GM12878 (cell line): ENCODE measurements around the gene TPRA1. TPM values are rescaled to one million over a fixed set of nuclear protein-coding genes. Genes with fewer than 3 reads are reported as not detected.
A peak's percentile ranks its signal among the peaks of the same experiment; 100 is the strongest.

Experiments used
- ATAC-seq: fragments of 200-7000 bp; cut with Tn5 transposase; 3 replicates; pipeline ENCODE4 v1.9.1; 2020; ENCODE audit warnings: mild to moderate bottlenecking, moderate library complexity
- Bru-seq: library from RNA; stranded (reverse); fragments of 400-500 nt; gene quantifications from one replicate; lab custom pipeline; 2021; lab: Mats Ljungman, UMichigan
- BruChase-seq, 2 experiments: library from RNA; stranded (reverse); fragments of 400-500 nt; gene quantifications; one replicate each; lab custom pipeline; 2021; lab: Mats Ljungman, UMichigan
- BruUV-seq: library from RNA; stranded (reverse); fragments of 400-500 nt; replicated peaks from 2 replicates; lab custom pipeline; 2021; lab: Mats Ljungman, UMichigan
- CTCF ChIA-PET: fragments of 300-600 bp; sonication (Branson Sonifier 250); formaldehyde crosslinking; extraction: SDS; loops from one replicate; lab custom pipeline; 2021; ENCODE audit warnings: inconsistent platforms; lab: Yijun Ruan, JAX
- POLR2A ChIA-PET: fragments of 350-600 bp; formaldehyde crosslinking; extraction: SDS; loops from one replicate; lab custom pipeline; 2021; ENCODE audit warnings: inconsistent platforms; lab: Charles Lee
- RAD21 ChIA-PET: fragments of 300-600 bp; sonication (Branson Sonifier 250); formaldehyde crosslinking; loops from one replicate; lab custom pipeline; 2023; ENCODE audit warnings: antibody characterized with exemption; ENCODE audit not compliant: unreplicated experiment; lab: Charles Lee
- SMC1A ChIA-PET: fragments of 300-600 bp; sonication (Branson Sonifier 250); formaldehyde crosslinking; loops from one replicate; lab custom pipeline; 2023; ENCODE audit not compliant: unreplicated experiment, uncharacterized antibody; lab: Charles Lee
- DNase-seq: peaks from one replicate; pipeline ENCODE4 v3.0.0-alpha.2; 2011; ENCODE audit warnings: low read depth, low spot score
- FAIRE-seq: peaks from 3 replicates; lab custom pipeline; 2011; peaks lifted over from hg19 to GRCh38; lab: Jason Lieb, UNC
- H2AFZ ChIP-seq: 2 replicates; pipeline ENCODE4 v1.6.0; 2011; ENCODE audit warnings: low read depth, low read length, control low read depth; ENCODE audit not compliant: control insufficient read depth
- H3K27ac ChIP-seq: 2 replicates; pipeline ENCODE4 v1.5.1; 2011; ENCODE audit warnings: control low read depth; ENCODE audit not compliant: control insufficient read depth, insufficient read depth
- H3K27me3 ChIP-seq, 2 experiments: replicated peaks in 1 of 2; 2 replicates each; pipeline versions ENCODE4 v1.6.0 to v1.6.1; 2011; ENCODE audit warnings: low read length in 1 of 2; ENCODE audit not compliant: control insufficient read depth in 2 of 2, insufficient read depth in 2 of 2
- H3K36me3 ChIP-seq, 2 experiments: 2 replicates each; pipeline ENCODE4 v1.5.1; 2011; ENCODE audit warnings: low read length in 1 of 2; ENCODE audit not compliant: control insufficient read depth in 2 of 2, insufficient read depth in 2 of 2
- H3K4me1 ChIP-seq: 2 replicates; pipeline ENCODE4 v1.6.1; 2011; ENCODE audit warnings: mild to moderate bottlenecking, low read length, moderate library complexity, mixed read lengths; ENCODE audit not compliant: control insufficient read depth, insufficient read depth
- H3K4me2 ChIP-seq: 2 replicates; pipeline ENCODE4 v1.6.0; 2011; ENCODE audit warnings: control low read depth; ENCODE audit not compliant: control insufficient read depth, insufficient read depth
- H3K4me3 ChIP-seq: fragments of 200-600 bp; sonication (generic); 2 replicates; pipeline ENCODE4 v1.5.1; 2016
- H3K79me2 ChIP-seq: 2 replicates; pipeline ENCODE4 v1.6.0; 2011; ENCODE audit warnings: low read length; ENCODE audit not compliant: control insufficient read depth, insufficient read depth
- H3K9ac ChIP-seq: 2 replicates; pipeline ENCODE4 v1.8.0; 2011; ENCODE audit warnings: low read length, control low read depth, mixed read lengths; ENCODE audit not compliant: control insufficient read depth, insufficient read depth
- H3K9me3 ChIP-seq: replicated peaks from 3 replicates; pipeline ENCODE4 v1.5.1; 2011; ENCODE audit warnings: mild to moderate bottlenecking, low read length; ENCODE audit not compliant: control insufficient read depth, insufficient read depth
- H4K20me1 ChIP-seq: 2 replicates; pipeline ENCODE4 v1.6.0; 2011; ENCODE audit not compliant: control insufficient read depth, insufficient read depth
- BCLAF1 ChIP-seq: fragments of 450-650 bp; IDR thresholded peaks from 2 replicates; pipeline ENCODE4 v1.6.1; 2017; ENCODE audit warnings: antibody characterized with exemption, mild to moderate bottlenecking, moderate library complexity
- BMI1 ChIP-seq: fragments of 450-650 bp; IDR thresholded peaks from 2 replicates; pipeline ENCODE4 v1.6.1; 2016; ENCODE audit warnings: mild to moderate bottlenecking, moderate library complexity, borderline replicate concordance
- CBX3 ChIP-seq: fragments of 200-600 bp; sonication (generic); IDR thresholded peaks from 2 replicates; pipeline ENCODE4 v1.6.1; 2016; ENCODE audit warnings: low read depth, borderline replicate concordance
- EZH2 ChIP-seq: IDR thresholded peaks from 2 replicates; pipeline ENCODE4 v1.6.1; 2012; ENCODE audit warnings: low read depth, mild to moderate bottlenecking, control low read depth, inconsistent platforms, low read length, borderline replicate concordance; ENCODE audit not compliant: control insufficient read depth
- FOS ChIP-seq: IDR thresholded peaks from 3 replicates; pipeline ENCODE4 v1.6.1; 2011; ENCODE audit warnings: borderline replicate concordance; ENCODE audit not compliant: insufficient read length; ENCODE audit errors: extremely low read depth
- MYC ChIP-seq: IDR thresholded peaks from 2 replicates; pipeline ENCODE4 v1.6.1; 2011; ENCODE audit warnings: mild to moderate bottlenecking, low read length, moderate library complexity, inconsistent platforms; ENCODE audit not compliant: insufficient read depth, insufficient replicate concordance, insufficient read length, severe bottlenecking
- NR2C2 ChIP-seq: IDR thresholded peaks from 2 replicates; pipeline ENCODE4 v1.6.1; 2011; ENCODE audit warnings: borderline replicate concordance, low read depth; ENCODE audit not compliant: control insufficient read depth, insufficient read length
- RAD21 ChIP-seq: IDR thresholded peaks from 2 replicates; pipeline ENCODE4 v1.6.1; 2011; ENCODE audit warnings: mild to moderate bottlenecking, low read depth, low read length, moderate library complexity; ENCODE audit not compliant: insufficient read depth
- RFX5 ChIP-seq: IDR thresholded peaks from 2 replicates; pipeline ENCODE4 v1.6.1; 2011; ENCODE audit warnings: low read depth, low read length, improper control_type of control experiment
- STAT3 ChIP-seq: IDR thresholded peaks from 2 replicates; pipeline ENCODE4 v1.6.1; 2011; ENCODE audit warnings: low read depth, low read length, improper control_type of control experiment
- TCF12 ChIP-seq: IDR thresholded peaks from 2 replicates; pipeline ENCODE4 v1.6.1; 2011; ENCODE audit warnings: low read depth, mild to moderate bottlenecking, low read length
- ZNF207 ChIP-seq: fragments of 450-650 bp; IDR thresholded peaks from 2 replicates; pipeline ENCODE4 v1.6.1; 2014; ENCODE audit warnings: antibody characterized with exemption, mild to moderate bottlenecking, borderline replicate concordance
- WGBS: methylation state at CpG from one replicate; pipeline ENCODE4 v1.1.6; 2016; ENCODE audit warnings: low lambda C conversion rate; ENCODE audit not compliant: insufficient replicate concordance, insufficient coverage; ENCODE audit errors: missing lambda C conversion rate; 5-methylcytosine and 5-hydroxymethylcytosine counted together
- in situ Hi-C: fragments of 300-500 bp; cut with MboI; formaldehyde crosslinking; loops from 9 replicates; pipeline ENCODE4 v1.14.3; 2018; ENCODE audit warnings: mixed read lengths
- intact Hi-C: fragments of 100-400 bp; cut with micrococcal nuclease; formaldehyde crosslinking; loops from one replicate; pipeline ENCODE4 v1.14.2; 2022; ENCODE audit not compliant: unreplicated experiment
- long read RNA-seq, 2 experiments: library from polyadenylated mRNA; unstranded; transcript quantifications; one replicate each; pipeline ENCODE4 v2.0.0, GENCODE V29; 2019 to 2020
- polyA minus RNA-seq, 3 experiments: library from RNA; depleted of rRNA, polyadenylated mRNA; stranded (reverse); fragments of >200 nt; gene quantifications; 2 replicates each; pipeline ENCODE4 v1.2.3, GENCODE V29; 2011
- polyA plus RNA-seq, 11 experiments: library from polyadenylated mRNA; depleted of rRNA in 4 of 11; unstranded in 6 of 11; stranded (reverse) in 5 of 11; fragments of >200 nt; fragmentation: Nextera tagmentation in 4 of 11; fragmentation: Illumina TruSeq in 1 of 11; extraction: Ambion mirVana in 4 of 11; extraction: Trizol in 1 of 11; gene quantifications; 1 replicate in 1 of 11; 2 replicates in 10 of 11; pipeline versions ENCODE4 v1.2.1 to v1.2.3, GENCODE V29; 2011 to 2016; ENCODE audit warnings: inconsistent platforms in 2 of 11, missing spikeins in 2 of 11, low read depth in 1 of 11
- total RNA-seq, 4 experiments: library from RNA; depleted of rRNA in 3 of 4; stranded (reverse); fragments of >200 nt in 3 of 4; fragmentation: Illumina TruSeq in 1 of 4; extraction: Trizol in 1 of 4; gene quantifications; 2 replicates each; pipeline versions ENCODE4 v1.2.1 to v1.2.3, GENCODE V29; 2013 to 2021
- TF ChIP-seq, protein P1 (sequence below): IDR thresholded peaks from 2 replicates; pipeline ENCODE4 v1.6.1; 2012; ENCODE audit warnings: low read length, inconsistent platforms

The TPRA1 gene
- 27.5 and 31.1 TPM in 2 replicates for total RNA-seq (2013; cell fraction: nucleolus; rRNA removed)
- total RNA-seq (2014; rRNA removed), result 32.7 and 35.7 TPM in 2 replicates
- 11.1 and 11.4 TPM in 2 replicates for total RNA-seq (2014; rRNA removed; fragmentation: Illumina TruSeq; extraction: Trizol)
- 24.4 and 30.4 TPM in 2 replicates for total RNA-seq (2021)
- polyA plus RNA-seq (2011; ENCODE audit: low read depth), result 9.5 TPM
- polyA plus RNA-seq (2011; rRNA removed), result 9.8 and 22.9 TPM in 2 replicates
- polyA plus RNA-seq (2011; cell fraction: cytosol; rRNA removed), result 32.8 and 41.1 TPM in 2 replicates
- 81.9 and 90.1 TPM in 2 replicates for polyA plus RNA-seq (2011; cell fraction: nucleus; rRNA removed)
- 18.3 and 20.8 TPM in 2 replicates for polyA plus RNA-seq (2012)
- 4.2 and 12.8 TPM in 2 replicates for polyA plus RNA-seq (2014; fragmentation: Illumina TruSeq; extraction: Trizol)
- 1 to 10 TPM; 1.8 to 3.6 TPM for polyA plus RNA-seq (2014; fragmentation: Nextera tagmentation; extraction: Ambion mirVana)
- 33.3 and 33.7 TPM in 2 replicates for polyA plus RNA-seq (2014; rRNA removed)
- 10 to 100 TPM; 34.2 to 39.6 TPM for polyA plus RNA-seq (2016; fragmentation: Nextera tagmentation; extraction: Ambion mirVana)
- 23.4 and 34.6 TPM in 2 replicates for polyA minus RNA-seq (2011; rRNA and poly(A)+ RNA removed)
- 13.5 and 14.8 TPM in 2 replicates for polyA minus RNA-seq (2011; cell fraction: cytosol; rRNA and poly(A)+ RNA removed)
- polyA minus RNA-seq (2011; cell fraction: nucleus; rRNA and poly(A)+ RNA removed), result 19.2 and 27.0 TPM in 2 replicates
- Bru-seq, nascent RNA, result percentile 70 among the genes with signal in this experiment
- percentile 71 among the genes with signal in this experiment for BruChase-seq, experiment 1, labeled RNA remaining after a 6-hour chase
- percentile 72 among the genes with signal in this experiment for BruChase-seq, experiment 2, labeled RNA remaining after a 2-hour chase
- long read RNA-seq, experiment 1, transcript TPRA1-202 (11 exons, 1,933 nt), result major isoform, 22 of 40 reads
- long read RNA-seq, experiment 1, partial matches to known transcripts, result 0 of 40 reads
- long read RNA-seq, experiment 1, other reads (novel, unspliced or antisense), result 17 of 40 reads
- long read RNA-seq, experiment 2, partial matches to known transcripts, result 3 of 8 reads
- long read RNA-seq, experiment 2, other reads (novel, unspliced or antisense), result 5 of 8 reads

- Histone ChIP-seq H3K27me3 (no peaks in the 10 kb centered on the region), H3K9ac (peak within 1 kb of the TSS; percentile 81)
- no peak for TF ChIP-seq STAT3
- TF ChIP-seq BCLAF1, result no peak
- TF ChIP-seq, protein P1, sequence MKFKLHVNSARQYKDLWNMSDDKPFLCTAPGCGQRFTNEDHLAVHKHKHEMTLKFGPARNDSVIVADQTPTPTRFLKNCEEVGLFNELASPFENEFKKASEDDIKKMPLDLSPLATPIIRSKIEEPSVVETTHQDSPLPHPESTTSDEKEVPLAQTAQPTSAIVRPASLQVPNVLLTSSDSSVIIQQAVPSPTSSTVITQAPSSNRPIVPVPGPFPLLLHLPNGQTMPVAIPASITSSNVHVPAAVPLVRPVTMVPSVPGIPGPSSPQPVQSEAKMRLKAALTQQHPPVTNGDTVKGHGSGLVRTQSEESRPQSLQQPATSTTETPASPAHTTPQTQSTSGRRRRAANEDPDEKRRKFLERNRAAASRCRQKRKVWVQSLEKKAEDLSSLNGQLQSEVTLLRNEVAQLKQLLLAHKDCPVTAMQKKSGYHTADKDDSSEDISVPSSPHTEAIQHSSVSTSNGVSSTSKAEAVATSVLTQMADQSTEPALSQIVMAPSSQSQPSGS, result no peak
- no peak; the same call in 1 of the 2 replicates for TF ChIP-seq RFX5
- no peak for TF ChIP-seq CBX3
- TF ChIP-seq TCF12, result peak; percentile 94
- peak; percentile 92 for TF ChIP-seq MYC
- peak; percentile 33 for TF ChIP-seq RAD21
- no peak for TF ChIP-seq BMI1
- 0 out of 2 replicates have a peak, but pooled peaks have one; percentile 78 for TF ChIP-seq ZNF207
- no peak for TF ChIP-seq NR2C2
- no peak for TF ChIP-seq EZH2
- TF ChIP-seq FOS, result peak; percentile 30
Measured at GRCh38 chr3:127590593-127591465, at the start of gene TPRA1. Gene TPRA1, minus strand, starts transcription at chr3:127590733. Its CDS starts 10,587 bp downstream, at chr3:127580146.

More at GRCh38 chr3:127590593-127591465, at the start of gene TPRA1:
- peaks cover 41% of the 10 kb centered on the region for H3K79me2 ChIP-seq
- in situ Hi-C loops, result no loop called here
- H3K4me2 ChIP-seq, result peak within 1 kb of the TSS; percentile 98
- peaks cover 22% of the 10 kb centered on the region for H3K4me1 ChIP-seq
- H3K9me3 ChIP-seq, result no peaks in the 10 kb centered on the region
- FAIRE-seq (peak; percentile 84), ATAC-seq (peak; percentile 84), DNase-seq (peak; percentile 90)
- under 1% methylated on average over 55 of the region's 72 CpGs for WGBS
- H2AFZ ChIP-seq, result peak within 1 kb of the TSS; percentile 95
- H3K36me3 ChIP-seq, result no peaks in the 10 kb centered on the region; a peak in 1 of 4 replicates
- POLR2A ChIA-PET, result interaction anchor here (0.5 to 1.1 kb wide), 3 partner anchors 19 to 160 kb away, joined by 3 read pairs; no protein-coding TSS in a partner anchor
- no TSS peak for BruUV-seq
- peak within 1 kb of the TSS; percentile 94 for H3K27ac ChIP-seq
- H4K20me1 ChIP-seq, result no peaks in the 10 kb centered on the region
- H3K4me3 ChIP-seq, result peak within 1 kb of the TSS; percentile 99
- CTCF ChIA-PET, result interaction anchor here (0.6 to 5.3 kb wide), 4 partner anchors 16 to 380 kb away, joined by 3 to 43 read pairs (median 3); no protein-coding TSS in a partner anchor
- SMC1A ChIA-PET, result interaction anchor here (0.5 to 1.4 kb wide), 4 partner anchors 16 to 623 kb away, joined by 3 to 5 read pairs (median 4); no protein-coding TSS in a partner anchor
- intact Hi-C loops, result loop anchor here (5.0 kb wide), 1 partner anchor 231 kb away; the partner anchor contains the start of gene MGLL
- RAD21 ChIA-PET, result interaction anchor here (1.2 kb wide), 1 partner anchor 16 kb away, joined by 3 read pairs; no protein-coding TSS in a partner anchor
